B cell (primary cell): ENCODE data around the gene CTDSPL2.

ENCODE experiments used
- EZH2 ChIP-seq: IDR thresholded peaks from 2 replicates; pipeline ENCODE4 v1.6.1; 2012; ENCODE audit warnings: borderline replicate concordance, low read depth, mild to moderate bottlenecking, moderate library complexity, low read length; ENCODE audit not compliant: insufficient read depth, poor library complexity, severe bottlenecking
- TF ChIP-seq, protein P1 (sequence below): fragments of 200-600 bp; IDR thresholded peaks from one replicate; pipeline ENCODE4 v1.8.0; 2022; ENCODE audit warnings: antibody characterized with exemption, mild to moderate bottlenecking

DNA sequence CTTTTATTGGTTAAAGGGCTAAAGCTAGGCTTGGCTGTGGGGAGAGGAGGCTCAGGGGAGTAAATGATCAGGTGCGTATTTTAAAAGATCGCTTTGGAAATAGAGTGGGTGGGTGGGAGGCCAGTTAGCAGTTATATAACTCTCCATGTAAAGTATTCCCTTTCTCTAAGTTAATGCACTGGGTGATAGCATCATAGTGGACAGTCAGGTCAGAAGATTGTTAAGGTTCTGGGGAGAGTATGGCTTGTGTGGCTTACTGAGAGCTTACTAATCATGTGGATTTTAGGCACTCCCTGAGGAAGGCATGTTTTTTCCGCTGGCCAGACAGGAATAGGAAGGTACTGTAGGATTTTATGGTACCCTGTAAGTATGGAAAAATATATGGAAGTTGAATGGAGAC is 103.2 kb downstream of the CTDSPL2 start:
- TF ChIP-seq, protein P1, sequence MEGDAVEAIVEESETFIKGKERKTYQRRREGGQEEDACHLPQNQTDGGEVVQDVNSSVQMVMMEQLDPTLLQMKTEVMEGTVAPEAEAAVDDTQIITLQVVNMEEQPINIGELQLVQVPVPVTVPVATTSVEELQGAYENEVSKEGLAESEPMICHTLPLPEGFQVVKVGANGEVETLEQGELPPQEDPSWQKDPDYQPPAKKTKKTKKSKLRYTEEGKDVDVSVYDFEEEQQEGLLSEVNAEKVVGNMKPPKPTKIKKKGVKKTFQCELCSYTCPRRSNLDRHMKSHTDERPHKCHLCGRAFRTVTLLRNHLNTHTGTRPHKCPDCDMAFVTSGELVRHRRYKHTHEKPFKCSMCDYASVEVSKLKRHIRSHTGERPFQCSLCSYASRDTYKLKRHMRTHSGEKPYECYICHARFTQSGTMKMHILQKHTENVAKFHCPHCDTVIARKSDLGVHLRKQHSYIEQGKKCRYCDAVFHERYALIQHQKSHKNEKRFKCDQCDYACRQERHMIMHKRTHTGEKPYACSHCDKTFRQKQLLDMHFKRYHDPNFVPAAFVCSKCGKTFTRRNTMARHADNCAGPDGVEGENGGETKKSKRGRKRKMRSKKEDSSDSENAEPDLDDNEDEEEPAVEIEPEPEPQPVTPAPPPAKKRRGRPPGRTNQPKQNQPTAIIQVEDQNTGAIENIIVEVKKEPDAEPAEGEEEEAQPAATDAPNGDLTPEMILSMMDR = no peak
- TF ChIP-seq EZH2 = no peak
